ENCODE measurements around the gene RBKS.

The RBKS gene

GRCh38 chr2:27838502-27838901, 51.7 kb downstream of the RBKS start:
- no peak for FAIRE-seq
- DNase-seq (ENCODE audit: insufficient read length, low spot score): no peak

DNA sequence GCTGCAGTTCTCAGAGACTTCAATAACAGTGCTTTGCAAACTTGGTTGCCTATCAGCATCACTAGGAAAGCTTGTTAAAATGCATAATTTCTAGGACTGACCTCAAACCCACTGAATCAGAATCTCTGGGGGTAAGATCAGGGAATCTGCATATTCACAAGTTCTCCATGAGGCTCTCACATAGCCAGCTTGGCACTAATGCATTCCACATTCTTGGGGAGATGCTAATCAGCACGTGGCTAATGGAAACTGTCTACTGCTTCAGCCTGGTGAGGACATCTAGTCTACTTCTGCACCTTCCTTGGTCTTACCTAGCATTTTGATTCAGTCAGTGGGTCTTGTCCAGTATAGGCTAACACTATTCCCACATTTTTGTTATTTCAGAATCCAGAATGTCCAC, 56.3 kb downstream of the RBKS start:
- DNase-seq (ENCODE audit: insufficient read length, low spot score): no peak
- FAIRE-seq: no peak

DNA sequence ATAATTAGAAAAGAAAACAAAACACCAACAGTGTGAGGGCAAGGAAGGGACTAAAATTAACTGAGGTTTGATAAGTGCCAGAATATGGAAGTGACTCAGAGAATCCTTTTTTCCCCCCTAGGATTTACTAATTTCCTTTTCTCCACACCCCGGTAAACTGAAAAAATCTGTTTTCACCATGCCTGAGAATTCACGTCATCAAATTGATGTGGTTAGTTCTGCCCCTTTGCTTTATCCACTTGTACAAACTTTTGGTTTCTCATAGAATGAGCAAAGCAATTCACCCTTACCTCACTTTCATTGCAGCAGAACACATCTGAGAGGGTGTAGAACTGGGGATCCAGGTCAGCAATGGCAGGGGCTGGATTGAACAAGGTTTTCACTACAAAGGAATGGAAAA, 57.8 kb downstream of the RBKS start:
- DNase-seq (ENCODE audit: insufficient read length, low spot score): no peak
- FAIRE-seq: no peak

GRCh38 chr2:27831279-27832050, 58.7 kb downstream of the RBKS start:
- FAIRE-seq: no peak

GRCh38 chr2:27830656-27831055, 59.5 kb downstream of the RBKS start:
- FAIRE-seq (peak; percentile 13), DNase-seq (ENCODE audit: insufficient read length, low spot score) (no peak)

More at GRCh38 chr2:27831279-27832050, 58.7 kb downstream of the RBKS start:
- DNase-seq (ENCODE audit: insufficient read length, low spot score): no peak

- DNase-seq (ENCODE audit: insufficient read length, low spot score): no peak
- FAIRE-seq: no peak
Observed at GRCh38 chr2:27829791-27830190, 60.4 kb downstream of the RBKS start.

GRCh38 chr2:27828305-27828704, 61.9 kb downstream of the RBKS start:
- DNase-seq (ENCODE audit: insufficient read length, low spot score) (no peak), FAIRE-seq (no peak)

DNA sequence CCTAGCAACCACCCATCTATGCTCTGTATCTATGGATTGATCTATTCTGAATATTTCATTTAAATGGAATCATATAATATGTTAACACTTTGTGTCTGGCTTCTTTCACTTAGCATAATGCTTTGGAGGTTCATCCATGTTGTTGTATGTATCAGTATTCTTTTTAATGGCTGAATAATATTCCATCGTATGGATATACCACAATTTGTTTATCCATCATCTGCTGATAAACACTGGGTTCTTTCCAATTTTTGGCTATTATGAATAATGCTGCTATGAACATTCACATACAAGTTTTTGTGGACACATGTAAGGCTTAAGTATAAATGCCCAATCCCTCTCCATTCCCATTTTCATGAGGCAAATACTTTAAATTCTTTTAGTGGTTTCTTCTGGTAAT, 65.8 kb downstream of the RBKS start:
- FAIRE-seq (no peak), DNase-seq (ENCODE audit: insufficient read length, low spot score) (no peak)

- no peak for DNase-seq (ENCODE audit: insufficient read length, low spot score)
Observed at GRCh38 chr2:27823569-27823968, 66.6 kb downstream of the RBKS start.

DNA sequence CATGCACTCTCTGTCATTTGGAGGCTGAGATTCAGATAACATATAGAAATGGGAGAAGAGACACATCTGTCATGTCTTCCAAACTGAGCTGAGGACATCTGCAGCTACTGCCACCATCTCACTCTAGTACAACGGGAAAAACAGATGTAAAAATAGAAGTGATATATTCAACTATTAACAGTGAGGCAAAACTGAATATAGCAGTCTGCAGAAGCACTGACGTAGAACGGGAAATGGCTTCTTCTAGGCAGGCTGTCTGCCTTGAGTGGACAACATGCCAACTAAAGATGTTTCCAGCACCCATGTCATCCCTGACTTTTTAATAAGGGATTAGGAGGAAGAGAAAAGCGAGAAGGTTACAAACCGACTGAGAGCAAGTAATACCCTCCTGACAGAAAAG, 67.1 kb downstream of the RBKS start:
- DNase-seq (ENCODE audit: insufficient read length, low spot score): no peak
- FAIRE-seq: no peak

More at GRCh38 chr2:27823569-27823968, 66.6 kb downstream of the RBKS start:
- no peak for FAIRE-seq

DNA sequence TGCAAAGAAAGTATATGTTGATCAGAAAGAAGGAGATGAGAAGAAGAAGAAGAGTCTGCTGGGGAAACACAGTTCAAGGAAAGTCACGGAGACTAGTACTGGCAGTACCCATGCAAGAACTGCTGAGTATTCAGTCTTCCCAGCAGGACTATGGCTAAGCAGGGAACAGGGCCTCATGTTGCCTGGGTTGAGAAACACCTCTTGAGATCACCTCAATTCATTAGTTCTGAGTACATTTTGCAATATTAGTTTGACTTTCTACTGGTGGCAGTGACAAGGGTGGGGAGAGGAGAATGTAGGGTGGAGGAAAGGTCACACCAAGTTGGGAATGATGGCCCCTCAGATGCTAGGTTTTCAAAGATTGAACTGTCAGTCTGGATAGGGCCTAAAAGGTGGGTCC, 68.1 kb downstream of the RBKS start:
- no peak for DNase-seq (ENCODE audit: insufficient read length, low spot score)
- FAIRE-seq: no peak

DNA sequence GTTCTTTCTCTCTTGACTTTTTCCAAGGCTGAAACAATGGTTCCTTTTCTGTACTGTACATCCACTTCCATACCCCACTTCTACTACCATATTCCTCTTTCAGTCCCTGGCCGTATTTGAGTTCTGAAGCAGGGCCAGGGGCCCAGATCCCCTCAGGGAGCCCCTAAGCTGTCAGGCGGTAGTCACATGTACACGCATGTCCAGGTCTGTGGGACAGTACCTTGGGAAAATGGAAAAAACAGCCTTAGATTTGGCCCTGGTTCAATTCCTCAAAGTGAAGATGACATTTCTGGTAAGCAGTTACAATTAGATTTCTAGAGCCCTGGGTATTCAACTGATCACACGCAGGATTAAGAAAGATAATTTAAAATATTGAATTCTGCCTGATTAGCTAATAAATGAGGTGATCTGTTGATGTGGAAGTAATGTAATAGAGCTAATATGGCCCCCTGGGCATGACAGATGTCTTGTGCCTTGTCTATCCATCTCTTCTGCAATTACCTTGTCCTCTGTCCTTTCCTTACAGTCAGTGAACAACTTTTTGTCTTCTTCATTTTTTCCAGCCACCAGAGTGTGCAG, 74.2 kb downstream of the RBKS start:
- FAIRE-seq: no peak
- no peak for DNase-seq (ENCODE audit: insufficient read length, low spot score)

- FAIRE-seq: peak; percentile 44
- no peak for DNase-seq (ENCODE audit: insufficient read length, low spot score)
Observed at GRCh38 chr2:27814758-27815157, 75.4 kb downstream of the RBKS start.

DNA sequence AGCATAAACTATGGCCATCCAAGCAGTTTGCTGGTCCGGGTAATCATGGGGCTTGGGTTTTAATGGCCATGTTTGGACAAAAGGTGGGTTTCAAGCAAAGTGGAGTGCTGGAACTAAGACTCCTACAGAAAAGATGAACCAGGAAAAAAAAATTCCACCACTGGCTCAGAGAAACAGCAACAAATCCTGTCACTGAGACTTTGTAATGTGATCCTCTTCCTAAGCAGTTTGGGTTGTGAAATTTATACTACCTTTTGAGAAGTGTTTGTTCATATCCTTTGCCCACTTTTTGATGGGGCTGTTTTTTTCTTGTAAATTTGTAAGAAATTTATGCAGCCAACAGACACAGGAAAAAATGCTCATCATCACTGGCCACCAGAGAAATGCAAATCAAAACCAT, 78.4 kb downstream of the RBKS start:
- FAIRE-seq: no peak
- DNase-seq (ENCODE audit: insufficient read length, low spot score): no peak

GRCh38 chr2:27810455-27810854, 79.7 kb downstream of the RBKS start:
- FAIRE-seq (no peak), DNase-seq (ENCODE audit: insufficient read length, low spot score) (no peak)

DNA sequence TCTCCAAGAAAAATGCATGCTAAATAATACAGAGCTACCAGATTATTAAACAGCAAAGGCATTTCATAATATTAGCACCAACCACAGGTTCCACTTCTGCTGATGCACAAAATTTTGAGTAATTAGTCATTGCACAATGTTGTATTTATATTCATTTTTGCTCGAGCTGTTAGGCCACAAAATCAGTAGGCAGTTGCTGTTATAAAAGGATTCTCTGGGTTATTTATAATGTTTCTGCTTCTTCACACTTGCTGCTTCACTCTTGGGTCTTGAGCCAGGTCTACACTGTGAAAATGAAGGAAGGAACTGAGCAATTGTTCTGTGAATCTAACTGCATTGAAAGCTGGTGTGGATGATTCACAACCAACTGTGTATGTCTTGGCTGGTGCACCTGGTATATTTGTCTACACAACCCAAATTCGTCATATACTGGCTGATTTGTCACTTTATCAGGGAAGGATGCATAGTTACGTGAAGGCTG, 80.4 kb downstream of the RBKS start:
- DNase-seq (ENCODE audit: insufficient read length, low spot score): no peak
- no peak for FAIRE-seq

GRCh38 chr2:27808984-27809383, 81.2 kb downstream of the RBKS start:
- FAIRE-seq (no peak), DNase-seq (ENCODE audit: insufficient read length, low spot score) (no peak)

DNA sequence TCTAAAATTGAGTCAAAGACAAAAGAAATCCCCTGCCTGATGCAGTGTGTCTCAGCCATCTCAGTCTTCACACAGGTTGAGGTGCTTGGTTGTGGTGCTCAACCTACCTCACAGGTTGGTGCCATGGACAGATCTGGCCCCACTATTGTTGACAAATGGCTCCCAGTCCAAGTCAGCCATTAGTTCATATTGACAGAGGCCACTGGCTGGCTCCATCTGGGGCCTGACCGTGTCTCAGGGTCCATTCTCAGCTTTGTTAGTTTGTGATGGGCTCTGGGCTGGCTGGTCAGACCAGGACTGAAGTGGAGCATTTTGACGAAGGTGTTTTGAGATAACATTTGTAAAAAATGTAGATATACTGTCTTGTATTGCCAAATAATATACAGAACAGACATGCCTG, 81.8 kb downstream of the RBKS start:
- FAIRE-seq: no peak
- DNase-seq (ENCODE audit: insufficient read length, low spot score): no peak

- FAIRE-seq (no peak), DNase-seq (ENCODE audit: insufficient read length, low spot score) (no peak)
Observed at GRCh38 chr2:27807476-27807875, 82.7 kb downstream of the RBKS start.

DNA sequence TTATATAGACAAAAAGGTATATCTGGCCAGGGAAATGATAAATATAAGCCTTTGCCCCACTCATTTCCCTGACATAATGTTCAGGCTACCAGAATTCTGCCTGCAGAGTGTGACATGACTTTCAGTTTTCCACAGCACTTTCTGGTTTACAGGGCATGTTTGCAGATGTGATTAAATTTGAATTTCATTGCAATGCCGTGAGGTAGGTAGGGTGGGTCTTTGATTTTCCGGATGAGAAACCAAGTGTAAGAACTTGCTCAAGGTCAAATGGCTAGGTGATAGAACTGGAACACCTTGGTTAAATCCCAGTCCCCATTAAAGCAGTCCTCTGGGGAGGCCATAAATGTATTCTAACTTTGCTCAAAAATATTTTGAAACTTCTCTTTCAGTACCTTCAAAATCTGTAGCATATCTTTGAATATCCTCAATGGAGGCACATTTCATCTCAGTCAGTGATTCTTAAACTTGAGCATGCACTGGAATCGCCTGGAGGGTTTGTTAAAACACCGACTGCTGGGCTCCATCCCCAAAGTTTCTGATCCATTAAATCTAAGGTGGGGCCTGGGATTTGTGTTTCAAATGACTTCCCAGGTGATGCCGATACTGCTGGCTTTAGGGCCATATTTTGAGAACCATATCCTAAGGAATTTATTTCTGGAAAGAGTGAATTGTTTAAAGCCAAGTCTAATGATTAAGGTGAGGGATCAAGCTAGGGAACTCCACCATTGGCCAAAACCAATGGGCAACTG, 83.7 kb downstream of the RBKS start:
- DNase-seq (ENCODE audit: insufficient read length, low spot score) (no peak), FAIRE-seq (no peak)

GRCh38 chr2:27805180-27805579, 85.0 kb downstream of the RBKS start:
- no peak for FAIRE-seq

GRCh38 chr2:27804146-27804545, 86.0 kb downstream of the RBKS start:
- FAIRE-seq (no peak), DNase-seq (ENCODE audit: insufficient read length, low spot score) (no peak)

More at GRCh38 chr2:27805180-27805579, 85.0 kb downstream of the RBKS start:
- no peak for DNase-seq (ENCODE audit: insufficient read length, low spot score)

All from HTR-8/SVneo (cell line).